Measurements from ENCODE around the gene MTMR3. TPM values are rescaled to one million over a fixed set of nuclear protein-coding genes. Genes with fewer than 3 reads are reported as not detected.

MTMR3 gene
- total RNA-seq, 4 donors from 2014 or later: 33.5 to 46.5 (median 40.8) TPM

GRCh38 chr22:30031764-30032455, 148.9 kb downstream of the MTMR3 start:
- H3K4me3 ChIP-seq: no peak overlapping the region
- intact Hi-C loops (cut with DNase I): no loop called here
- H3K4me1 ChIP-seq: peaks cover 0 to 2% (median 0%) of the 10 kb centered on the region in 4 donors
- DNase-seq (ENCODE audit: extremely low spot score): no peak
- 71% methylated on average over 2 of the region's 2 CpGs for WGBS
- H3K27me3 ChIP-seq: no peaks in the 10 kb centered on the region
- peaks cover 0 to 26% (median 20%) of the 10 kb centered on the region in 4 donors for H3K36me3 ChIP-seq
- H3K9me3 ChIP-seq: no peaks in the 10 kb centered on the region
- no peak overlapping the region for H3K27ac ChIP-seq (replicated peaks in 1 of 4)
- TF ChIP-seq EP300 (IDR thresholded peaks at IDR 0.05) (no peak), CTCF (IDR thresholded peaks at IDR 0.05) (no peak), POLR2A (IDR thresholded peaks at IDR 0.05; ENCODE audit: low read depth) (no peak), POLR2AphosphoS5 (IDR thresholded peaks at IDR 0.05) (no peak)

DNA sequence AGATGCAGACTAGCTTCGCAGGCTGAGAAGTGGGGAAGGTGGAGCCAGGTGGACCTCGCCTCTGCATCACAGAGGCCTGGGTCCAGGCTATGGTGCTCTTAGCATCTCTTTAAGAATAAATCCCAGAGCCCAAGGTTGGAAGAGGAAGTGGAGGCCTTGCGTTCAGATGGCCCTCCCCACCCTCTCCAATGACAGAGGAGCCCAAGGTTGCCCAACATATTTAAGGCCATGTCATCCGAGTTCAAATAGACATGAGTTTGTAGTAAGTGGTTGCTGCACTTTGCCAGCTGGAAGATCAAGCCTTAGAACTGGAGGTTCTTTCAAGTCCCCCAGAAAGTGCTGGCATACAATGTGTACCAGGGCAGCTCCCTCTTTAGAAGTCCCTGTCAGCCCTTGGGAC, 150.2 kb downstream of the MTMR3 start:
- 71% methylated on average over 4 of the region's 4 CpGs for WGBS
- H3K36me3 ChIP-seq: peaks cover 0 to 14% (median 10%) of the 10 kb centered on the region in 4 donors
- intact Hi-C loops (cut with DNase I): no loop called here
- H3K4me3 ChIP-seq: no peak overlapping the region
- peaks cover 0 to 2% (median 0%) of the 10 kb centered on the region in 4 donors for H3K4me1 ChIP-seq
- H3K27ac ChIP-seq (replicated peaks in 1 of 4): no peak overlapping the region
- DNase-seq (ENCODE audit: extremely low spot score): no peak
- no peaks in the 10 kb centered on the region for H3K27me3 ChIP-seq
- TF ChIP-seq POLR2AphosphoS5 (IDR thresholded peaks at IDR 0.05) (no peak), POLR2A (IDR thresholded peaks at IDR 0.05; ENCODE audit: low read depth) (no peak), EP300 (IDR thresholded peaks at IDR 0.05) (no peak), CTCF (IDR thresholded peaks at IDR 0.05) (no peak)
- H3K9me3 ChIP-seq: no peaks in the 10 kb centered on the region

- Histone ChIP-seq H3K27me3 (no peaks in the 10 kb centered on the region), H3K9me3 (no peaks in the 10 kb centered on the region), H3K27ac (replicated peaks in 1 of 4) (no peak overlapping the region), H3K4me3 (no peak overlapping the region), H3K4me1 (peaks cover 0 to 5% (median under 1%) of the 10 kb centered on the region in 4 donors), H3K36me3 (peaks cover 0 to 6% (median 2%) of the 10 kb centered on the region in 4 donors)
- intact Hi-C loops (cut with DNase I): no loop called here
- no peak for DNase-seq (ENCODE audit: extremely low spot score)
- TF ChIP-seq POLR2A (IDR thresholded peaks at IDR 0.05; ENCODE audit: low read depth) (no peak), POLR2AphosphoS5 (IDR thresholded peaks at IDR 0.05) (no peak), EP300 (IDR thresholded peaks at IDR 0.05) (no peak), CTCF (IDR thresholded peaks at IDR 0.05) (no peak)
- WGBS: 61% methylated on average over 5 of the region's 5 CpGs
Observed at GRCh38 chr22:30033901-30034300, 150.9 kb downstream of the MTMR3 start.

GRCh38 chr22:30036656-30037055, 153.7 kb downstream of the MTMR3 start:
- H3K9me3 ChIP-seq: no peaks in the 10 kb centered on the region
- DNase-seq (ENCODE audit: extremely low spot score): no peak
- WGBS: 91% methylated on average over 2 of the region's 2 CpGs

GRCh38 chr22:30038219-30038618, 155.2 kb downstream of the MTMR3 start:
- no peaks in the 10 kb centered on the region for H3K36me3 ChIP-seq
- no peak overlapping the region for H3K27ac ChIP-seq (replicated peaks in 1 of 4)
- peaks cover 0 to 5% (median 0%) of the 10 kb centered on the region in 4 donors for H3K4me1 ChIP-seq
- intact Hi-C loops (cut with DNase I): no loop called here
- no peaks in the 10 kb centered on the region for H3K27me3 ChIP-seq
- TF ChIP-seq CTCF (IDR thresholded peaks at IDR 0.05) (no peak), POLR2AphosphoS5 (IDR thresholded peaks at IDR 0.05) (no peak), EP300 (IDR thresholded peaks at IDR 0.05) (no peak), POLR2A (IDR thresholded peaks at IDR 0.05; ENCODE audit: low read depth) (no peak)
- WGBS: 67% methylated on average over 3 of the region's 3 CpGs
- no peak overlapping the region for H3K4me3 ChIP-seq
- no peaks in the 10 kb centered on the region for H3K9me3 ChIP-seq
- DNase-seq (ENCODE audit: extremely low spot score): no peak

More at GRCh38 chr22:30036656-30037055, 153.7 kb downstream of the MTMR3 start:
- Histone ChIP-seq H3K27ac (replicated peaks in 1 of 4) (no peak overlapping the region), H3K4me1 (peaks cover 0 to 5% (median 0%) of the 10 kb centered on the region in 4 donors), H3K4me3 (no peak overlapping the region), H3K27me3 (no peaks in the 10 kb centered on the region), H3K36me3 (no peaks in the 10 kb centered on the region)
- intact Hi-C loops (cut with DNase I): no loop called here
- TF ChIP-seq POLR2AphosphoS5 (IDR thresholded peaks at IDR 0.05) (no peak), EP300 (IDR thresholded peaks at IDR 0.05) (no peak)

Measured in esophagus muscularis mucosa (tissue), 4 donors.